Activated CD4-positive, CD25-positive, alpha-beta regulatory T cell treated with anti-CD3 and anti-CD28 coated beads, Interleukin-2, amount 50 U/mL, for 72 hours (primary cell): ENCODE results near the gene EVA1C.
"Not testable (repeated sequence)": the region's sequence is repeated elsewhere in the genome, so short reads cannot be mapped to it uniquely, and the experiment has no call there.

Experiments
- DNase-seq: peaks from one replicate; pipeline ENCODE4 v3.0.0; 2021

Gene EVA1C

GRCh38 chr21:32412162-32413014 lies at the start of gene EVA1C:
TSS of gene EVA1C (plus strand) at chr21:32412706. CDS start at chr21:32412854, 148 bp downstream.
- peak; percentile 68 for DNase-seq

GRCh38 chr21:32364387-32364786 lies 48.1 kb upstream of the EVA1C start:
- no peak for DNase-seq

GRCh38 chr21:32364796-32365195 lies 47.7 kb upstream of the EVA1C start:
- no peak for DNase-seq

- DNase-seq, result no peak
These were observed 46.3 kb upstream of the EVA1C start for GRCh38 chr21:32366191-32366590.

- DNase-seq, result no peak
These were observed 45.3 kb upstream of the EVA1C start for GRCh38 chr21:32367158-32367557.

- DNase-seq, result no peak
These were observed 44.1 kb upstream of the EVA1C start for GRCh38 chr21:32368386-32368785.

- DNase-seq, result not testable (repeated sequence)
These were observed 43.5 kb upstream of the EVA1C start for GRCh38 chr21:32368961-32369360.

- no peak for DNase-seq
These were observed 41.3 kb upstream of the EVA1C start for GRCh38 chr21:32370998-32371766.

- DNase-seq, result no peak
These were observed 40.6 kb upstream of the EVA1C start for GRCh38 chr21:32371913-32372314.

GRCh38 chr21:32372755-32373154 lies 39.8 kb upstream of the EVA1C start:
- no peak for DNase-seq

GRCh38 chr21:32377506-32377905 lies 35.0 kb upstream of the EVA1C start:
- no peak for DNase-seq

GRCh38 chr21:32377991-32378390 lies 34.5 kb upstream of the EVA1C start:
- no peak for DNase-seq

- no peak for DNase-seq
These were observed 33.5 kb upstream of the EVA1C start for GRCh38 chr21:32378956-32379355.

- DNase-seq, result no peak
These were observed 31.6 kb upstream of the EVA1C start for GRCh38 chr21:32380940-32381339.

- no peak for DNase-seq
These were observed 30.9 kb upstream of the EVA1C start for GRCh38 chr21:32381571-32381970.

- no peak for DNase-seq
These were observed 30.3 kb upstream of the EVA1C start for GRCh38 chr21:32382108-32382644.

GRCh38 chr21:32383812-32384211 lies 28.7 kb upstream of the EVA1C start:
- DNase-seq, result no peak

GRCh38 chr21:32386195-32386870 lies 26.2 kb upstream of the EVA1C start:
- no peak for DNase-seq

GRCh38 chr21:32387151-32387550 lies 25.4 kb upstream of the EVA1C start:
- no peak for DNase-seq

GRCh38 chr21:32388306-32388705 lies 24.2 kb upstream of the EVA1C start:
- no peak for DNase-seq

- no peak for DNase-seq
These were observed 23.0 kb upstream of the EVA1C start for GRCh38 chr21:32389337-32390015.

- DNase-seq, result not testable (repeated sequence)
These were observed 21.8 kb upstream of the EVA1C start for GRCh38 chr21:32390537-32391224.
